GM12878 (cell line): Measurements from ENCODE around the gene ISLR2. TPM values are rescaled to one million over a fixed set of nuclear protein-coding genes. Genes with fewer than 3 reads are reported as not detected.
A peak's percentile ranks its signal among the peaks of the same experiment; 100 is the strongest.

Experiments used
- ATAC-seq: fragments of 200-7000 bp; cut with Tn5 transposase; 3 replicates; pipeline ENCODE4 v1.9.1; 2020; ENCODE audit warnings: mild to moderate bottlenecking, moderate library complexity
- BruUV-seq: library from RNA; stranded (reverse); fragments of 400-500 nt; replicated peaks from 2 replicates; lab custom pipeline; 2021; lab: Mats Ljungman, UMichigan
- CTCF ChIA-PET: fragments of 300-600 bp; sonication (Branson Sonifier 250); formaldehyde crosslinking; extraction: SDS; loops from one replicate; lab custom pipeline; 2021; ENCODE audit warnings: inconsistent platforms; lab: Yijun Ruan, JAX
- POLR2A ChIA-PET: fragments of 350-600 bp; formaldehyde crosslinking; extraction: SDS; loops from one replicate; lab custom pipeline; 2021; ENCODE audit warnings: inconsistent platforms; lab: Charles Lee
- RAD21 ChIA-PET: fragments of 300-600 bp; sonication (Branson Sonifier 250); formaldehyde crosslinking; loops from one replicate; lab custom pipeline; 2023; ENCODE audit warnings: antibody characterized with exemption; ENCODE audit not compliant: unreplicated experiment; lab: Charles Lee
- SMC1A ChIA-PET: fragments of 300-600 bp; sonication (Branson Sonifier 250); formaldehyde crosslinking; loops from one replicate; lab custom pipeline; 2023; ENCODE audit not compliant: unreplicated experiment, uncharacterized antibody; lab: Charles Lee
- DNase-seq: peaks from one replicate; pipeline ENCODE4 v3.0.0-alpha.2; 2011; ENCODE audit warnings: low read depth, low spot score
- FAIRE-seq: peaks from 3 replicates; lab custom pipeline; 2011; peaks lifted over from hg19 to GRCh38; lab: Jason Lieb, UNC
- H2AFZ ChIP-seq: 2 replicates; pipeline ENCODE4 v1.6.0; 2011; ENCODE audit warnings: low read depth, low read length, control low read depth; ENCODE audit not compliant: control insufficient read depth
- H3K27ac ChIP-seq: 2 replicates; pipeline ENCODE4 v1.5.1; 2011; ENCODE audit warnings: control low read depth; ENCODE audit not compliant: control insufficient read depth, insufficient read depth
- H3K27me3 ChIP-seq, 2 experiments: replicated peaks in 1 of 2; 2 replicates each; pipeline versions ENCODE4 v1.6.0 to v1.6.1; 2011; ENCODE audit warnings: low read length in 1 of 2; ENCODE audit not compliant: control insufficient read depth in 2 of 2, insufficient read depth in 2 of 2
- H3K36me3 ChIP-seq, 2 experiments: 2 replicates each; pipeline ENCODE4 v1.5.1; 2011; ENCODE audit warnings: low read length in 1 of 2; ENCODE audit not compliant: control insufficient read depth in 2 of 2, insufficient read depth in 2 of 2
- H3K4me1 ChIP-seq: 2 replicates; pipeline ENCODE4 v1.6.1; 2011; ENCODE audit warnings: mild to moderate bottlenecking, low read length, moderate library complexity, mixed read lengths; ENCODE audit not compliant: control insufficient read depth, insufficient read depth
- H3K4me2 ChIP-seq: 2 replicates; pipeline ENCODE4 v1.6.0; 2011; ENCODE audit warnings: control low read depth; ENCODE audit not compliant: control insufficient read depth, insufficient read depth
- H3K4me3 ChIP-seq: fragments of 200-600 bp; sonication (generic); 2 replicates; pipeline ENCODE4 v1.5.1; 2016
- H3K79me2 ChIP-seq: 2 replicates; pipeline ENCODE4 v1.6.0; 2011; ENCODE audit warnings: low read length; ENCODE audit not compliant: control insufficient read depth, insufficient read depth
- H3K9ac ChIP-seq: 2 replicates; pipeline ENCODE4 v1.8.0; 2011; ENCODE audit warnings: low read length, control low read depth, mixed read lengths; ENCODE audit not compliant: control insufficient read depth, insufficient read depth
- H3K9me3 ChIP-seq: replicated peaks from 3 replicates; pipeline ENCODE4 v1.5.1; 2011; ENCODE audit warnings: mild to moderate bottlenecking, low read length; ENCODE audit not compliant: control insufficient read depth, insufficient read depth
- H4K20me1 ChIP-seq: 2 replicates; pipeline ENCODE4 v1.6.0; 2011; ENCODE audit not compliant: control insufficient read depth, insufficient read depth
- ATF3 ChIP-seq: IDR thresholded peaks from 2 replicates; pipeline ENCODE4 v1.6.1; 2011; ENCODE audit warnings: low read depth, mild to moderate bottlenecking, low read length, moderate library complexity, borderline replicate concordance; ENCODE audit errors: extremely low read depth
- BACH1 ChIP-seq: fragments of 450-650 bp; IDR thresholded peaks from 2 replicates; pipeline ENCODE4 v1.6.1; 2017; ENCODE audit warnings: mild to moderate bottlenecking, borderline replicate concordance
- BHLHE40 ChIP-seq, 2 experiments: fragments of 450-650 bp in 1 of 2; IDR thresholded peaks; 2 replicates each; pipeline ENCODE4 v1.6.1; 2011 to 2017; ENCODE audit warnings: low read depth in 2 of 2, borderline replicate concordance in 1 of 2, improper control_type of control experiment in 1 of 2, low read length in 1 of 2, mild to moderate bottlenecking in 1 of 2
- CBX5 ChIP-seq: sonication (generic); IDR thresholded peaks from 2 replicates; pipeline ENCODE4 v1.6.1; 2016; ENCODE audit warnings: low read depth, moderate library complexity, mild to moderate bottlenecking, inconsistent platforms
- ESRRA ChIP-seq: IDR thresholded peaks from 2 replicates; pipeline ENCODE4 v1.6.1; 2012; ENCODE audit warnings: mild to moderate bottlenecking, low read length, improper control_type of control experiment
- JUNB ChIP-seq: IDR thresholded peaks from 2 replicates; pipeline ENCODE4 v1.6.1; 2016; ENCODE audit warnings: antibody characterized with exemption, mild to moderate bottlenecking
- NBN ChIP-seq: fragments of 450-650 bp; IDR thresholded peaks from 2 replicates; pipeline ENCODE4 v1.6.1; 2016
- NKRF ChIP-seq: fragments of 450-650 bp; conservative IDR thresholded peaks from 2 replicates; pipeline ENCODE4 v1.6.1; 2017; ENCODE audit warnings: mild to moderate bottlenecking, moderate library complexity
- NR2C2 ChIP-seq: IDR thresholded peaks from 2 replicates; pipeline ENCODE4 v1.6.1; 2011; ENCODE audit warnings: borderline replicate concordance, low read depth; ENCODE audit not compliant: control insufficient read depth, insufficient read length
- PML ChIP-seq: IDR thresholded peaks from 2 replicates; pipeline ENCODE4 v1.6.1; 2012; ENCODE audit warnings: low read length, inconsistent platforms
- RELA ChIP-seq: fragments of 450-650 bp; IDR thresholded peaks from 2 replicates; pipeline ENCODE4 v1.8.0; 2014; ENCODE audit warnings: borderline replicate concordance; ENCODE audit not compliant: partially characterized antibody
- RFX5 ChIP-seq: IDR thresholded peaks from 2 replicates; pipeline ENCODE4 v1.6.1; 2011; ENCODE audit warnings: low read depth, low read length, improper control_type of control experiment
- RUNX3 ChIP-seq: IDR thresholded peaks from 2 replicates; pipeline ENCODE4 v1.6.1; 2012; ENCODE audit warnings: low read length, inconsistent platforms
- SMAD5 ChIP-seq: IDR thresholded peaks from 2 replicates; pipeline ENCODE4 v1.6.1; 2016; ENCODE audit warnings: antibody characterized with exemption, low read depth
- SP1 ChIP-seq: IDR thresholded peaks from one replicate; pipeline ENCODE4 v1.6.1; 2011; ENCODE audit warnings: low read depth, low read length
- TAF1 ChIP-seq: IDR thresholded peaks from 2 replicates; pipeline ENCODE4 v1.6.1; 2011; ENCODE audit warnings: mild to moderate bottlenecking, low read depth, low read length, borderline replicate concordance
- ZBTB40 ChIP-seq: fragments of 450-650 bp; IDR thresholded peaks from 2 replicates; pipeline ENCODE4 v1.6.1; 2016; ENCODE audit warnings: mild to moderate bottlenecking, moderate library complexity, borderline replicate concordance
- ZNF384 ChIP-seq: IDR thresholded peaks from 2 replicates; pipeline ENCODE4 v1.6.1; 2012; ENCODE audit warnings: low read depth, mild to moderate bottlenecking, low read length, improper control_type of control experiment, borderline replicate concordance
- WGBS: methylation state at CpG from one replicate; pipeline ENCODE4 v1.1.6; 2016; ENCODE audit warnings: low lambda C conversion rate; ENCODE audit not compliant: insufficient replicate concordance, insufficient coverage; ENCODE audit errors: missing lambda C conversion rate; 5-methylcytosine and 5-hydroxymethylcytosine counted together
- in situ Hi-C: fragments of 300-500 bp; cut with MboI; formaldehyde crosslinking; loops from 9 replicates; pipeline ENCODE4 v1.14.3; 2018; ENCODE audit warnings: mixed read lengths
- intact Hi-C: fragments of 100-400 bp; cut with micrococcal nuclease; formaldehyde crosslinking; loops from one replicate; pipeline ENCODE4 v1.14.2; 2022; ENCODE audit not compliant: unreplicated experiment
- polyA plus RNA-seq, 11 experiments: library from polyadenylated mRNA; depleted of rRNA in 4 of 11; unstranded in 6 of 11; stranded (reverse) in 5 of 11; fragments of >200 nt; fragmentation: Nextera tagmentation in 4 of 11; fragmentation: Illumina TruSeq in 1 of 11; extraction: Ambion mirVana in 4 of 11; extraction: Trizol in 1 of 11; gene quantifications; 1 replicate in 1 of 11; 2 replicates in 10 of 11; pipeline versions ENCODE4 v1.2.1 to v1.2.3, GENCODE V29; 2011 to 2016; ENCODE audit warnings: inconsistent platforms in 2 of 11, missing spikeins in 2 of 11, low read depth in 1 of 11
- total RNA-seq, 4 experiments: library from RNA; depleted of rRNA in 3 of 4; stranded (reverse); fragments of >200 nt in 3 of 4; fragmentation: Illumina TruSeq in 1 of 4; extraction: Trizol in 1 of 4; gene quantifications; 2 replicates each; pipeline versions ENCODE4 v1.2.1 to v1.2.3, GENCODE V29; 2013 to 2021

Gene ISLR2
- total and polyA plus RNA-seq, 10 of the 15 experiments (the other 5 are each of a cell fraction or from before 2014, with no cell fraction given), result 0.04 to 0.21 (median 0.07) TPM; not detected in 4

GRCh38 chr15:74158855-74159650 lies 28.7 kb downstream of the ISLR2 start:
- H2AFZ ChIP-seq, result peak overlapping the region; percentile 36; the same call in 1 of the 2 replicates
- no peaks in the 10 kb centered on the region for H3K9me3 ChIP-seq
- H3K9ac ChIP-seq, result peak overlapping the region; percentile 35; the same call in 1 of the 2 replicates
- intact Hi-C loops (no loop called here), in situ Hi-C loops (no loop called here)
- RAD21 ChIA-PET, result no interaction called here
- DNase-seq (peak; percentile 69), ATAC-seq (peak; percentile 97), FAIRE-seq (peak; percentile 84)
- H3K4me2 ChIP-seq, result peak overlapping the region; percentile 64
- peak overlapping the region; percentile 82 for H3K27ac ChIP-seq
- no peaks in the 10 kb centered on the region for H3K79me2 ChIP-seq
- H3K4me1 ChIP-seq, result peaks cover 33% of the 10 kb centered on the region
- no peaks in the 10 kb centered on the region for H4K20me1 ChIP-seq
- no peaks in the 10 kb centered on the region for H3K27me3 ChIP-seq
- H3K36me3 ChIP-seq, result no peaks in the 10 kb centered on the region
- BruUV-seq, result no TSS peak
- SMC1A ChIA-PET, result interaction anchor here (0.8 kb wide), 1 partner anchor 37 kb away, joined by 4 read pairs; no protein-coding TSS in a partner anchor
- POLR2A ChIA-PET, result no interaction called here
- H3K4me3 ChIP-seq, result peak overlapping the region; percentile 1; the same call in 1 of the 2 replicates
- CTCF ChIA-PET, result no interaction called here
- 10% methylated on average over 5 of the region's 5 CpGs for WGBS
- TF ChIP-seq ESRRA (no peak), CBX5 (no peak; the same call in 1 of the 2 replicates), ATF3 (no peak), BHLHE40 (IDR thresholded peaks at IDR 0.05; ENCODE audit: borderline replicate concordance in 1 of 2, low read depth in 2 of 2, low read length in 1 of 2) (no peak; a peak in 1 of 4 replicates), NR2C2 (no peak), RELA (peak; percentile 53), PML (peak; percentile 44), ZBTB40 (no peak), BACH1 (no peak), JUNB (peak; percentile 84), ZNF384 (no peak), NKRF (no peak), RFX5 (no peak), RUNX3 (peak; percentile 85), SP1 (no peak), NBN (no peak), TAF1 (no peak), SMAD5 (no peak)
